Measurements from ENCODE around the gene STXBP6. TPM values are rescaled to one million over a fixed set of nuclear protein-coding genes. Genes with fewer than 3 reads are reported as not detected.

Gene STXBP6
- total RNA-seq, 1 experiment from 2014 or later: 12.3 TPM

- no peak overlapping the region for H3K27ac ChIP-seq
- H3K36me3 ChIP-seq (ENCODE audit: low read depth): no peaks in the 10 kb centered on the region
- no peaks in the 10 kb centered on the region for H3K9me3 ChIP-seq (ENCODE audit: insufficient read depth, low read depth)
- H2AFZ ChIP-seq: no peak overlapping the region
- ChIA-PET POLR2A (ENCODE audit: unreplicated experiment) (interaction anchor here (0.6 kb wide), 1 partner anchor 83 kb away, joined by 4 read pairs; no protein-coding TSS in a partner anchor), CTCF (no interaction called here)
- no peak for TF ChIP-seq EZH2 (IDR thresholded peaks at IDR 0.05; ENCODE audit: low read depth)
- no peak for TF ChIP-seq CTCF (conservative IDR thresholded peaks at IDR 0.05)
- H3F3A ChIP-seq (ENCODE audit: insufficient read depth, low read depth): no peaks in the 10 kb centered on the region
- no peaks in the 10 kb centered on the region for H3K4me1 ChIP-seq (replicated peaks; ENCODE audit: insufficient read depth)
- peak; percentile 38 to 44 for DNase-seq
- H3K9me2 ChIP-seq (ENCODE audit: insufficient read depth): no peaks in the 10 kb centered on the region
- TSS peak; percentile 63 for BruUV-seq (replicated peaks)
- intact Hi-C loops (cut with micrococcal nuclease; ENCODE audit: unreplicated experiment): loop anchor here (1.0 to 5.0 kb wide), 2 partner anchors 63 to 241 kb away; no protein-coding TSS in a partner anchor
- H3K27me3 ChIP-seq (ENCODE audit: insufficient read depth, low read depth): peaks cover 33% of the 10 kb centered on the region
- H3K4me2 ChIP-seq: peak overlapping the region; percentile 68
- H4K20me1 ChIP-seq (ENCODE audit: insufficient read depth): no peaks in the 10 kb centered on the region
- H3K79me2 ChIP-seq (ENCODE audit: low read depth): no peaks in the 10 kb centered on the region
- H3K4me3 ChIP-seq: peak overlapping the region; percentile 52; the same call in 1 of the 2 replicates
These were observed 1.6 kb downstream of the STXBP6 start for GRCh38 chr14:25048170-25049016.

GRCh38 chr14:25046301-25046943 lies 3.5 kb downstream of the STXBP6 start:
- Histone ChIP-seq H3K36me3 (ENCODE audit: low read depth) (no peaks in the 10 kb centered on the region), H3K4me1 (replicated peaks; ENCODE audit: insufficient read depth) (no peaks in the 10 kb centered on the region), H3K27me3 (ENCODE audit: insufficient read depth, low read depth) (peaks cover 33% of the 10 kb centered on the region), H3K27ac (no peak overlapping the region), H3K4me3 (no peak overlapping the region), H3K9me2 (ENCODE audit: insufficient read depth) (no peaks in the 10 kb centered on the region), H4K20me1 (ENCODE audit: insufficient read depth) (no peaks in the 10 kb centered on the region), H3F3A (ENCODE audit: insufficient read depth, low read depth) (no peaks in the 10 kb centered on the region), H3K9me3 (ENCODE audit: insufficient read depth, low read depth) (no peaks in the 10 kb centered on the region), H2AFZ (no peak overlapping the region), H3K79me2 (ENCODE audit: low read depth) (no peaks in the 10 kb centered on the region), H3K4me2 (no peak overlapping the region)
- CTCF ChIA-PET: no interaction called here
- no TSS peak for BruUV-seq (replicated peaks)
- no peak for DNase-seq
- intact Hi-C loops (cut with micrococcal nuclease; ENCODE audit: unreplicated experiment): loop anchor here (5.0 kb wide), 1 partner anchor 239 kb away; no protein-coding TSS in a partner anchor
- POLR2A ChIA-PET (ENCODE audit: unreplicated experiment): no interaction called here
- TF ChIP-seq CTCF (conservative IDR thresholded peaks at IDR 0.05) (no peak), EZH2 (IDR thresholded peaks at IDR 0.05; ENCODE audit: low read depth) (no peak)

- POLR2A ChIA-PET (ENCODE audit: unreplicated experiment): no interaction called here
- Histone ChIP-seq H3K4me1 (replicated peaks; ENCODE audit: insufficient read depth) (no peaks in the 10 kb centered on the region), H3K9me2 (ENCODE audit: insufficient read depth) (no peaks in the 10 kb centered on the region), H3K27ac (no peak overlapping the region), H3K4me2 (no peak overlapping the region), H3K9me3 (ENCODE audit: insufficient read depth, low read depth) (no peaks in the 10 kb centered on the region), H2AFZ (no peak overlapping the region), H3K36me3 (ENCODE audit: low read depth) (no peaks in the 10 kb centered on the region), H4K20me1 (ENCODE audit: insufficient read depth) (no peaks in the 10 kb centered on the region), H3F3A (ENCODE audit: insufficient read depth, low read depth) (no peaks in the 10 kb centered on the region), H3K79me2 (ENCODE audit: low read depth) (no peaks in the 10 kb centered on the region), H3K4me3 (no peak overlapping the region), H3K27me3 (ENCODE audit: insufficient read depth, low read depth) (peaks cover 15% of the 10 kb centered on the region)
- CTCF ChIA-PET: interaction anchor here (0.7 kb wide), 1 partner anchor 90 kb away, joined by 3 read pairs; no protein-coding TSS in a partner anchor
- DNase-seq: no peak
- TF ChIP-seq EZH2 (IDR thresholded peaks at IDR 0.05; ENCODE audit: low read depth): no peak
- TF ChIP-seq CTCF (conservative IDR thresholded peaks at IDR 0.05): no peak
- BruUV-seq (replicated peaks): no TSS peak
- intact Hi-C loops (cut with micrococcal nuclease; ENCODE audit: unreplicated experiment): no loop called here
These were observed 5.7 kb downstream of the STXBP6 start for GRCh38 chr14:25044106-25044698.

Measured in PC-9 (cell line).